KOPT-K1 (cell line): ENCODE measurements around the gene RAP1B.

ENCODE experiments used
- H3K27ac ChIP-seq: fragments of 200-600 bp; sonication (generic); 2 replicates; pipeline ENCODE4 v1.5.1; 2016; ENCODE audit warnings: antibody characterized with exemption, mild to moderate bottlenecking, low read depth, low read length; ENCODE audit not compliant: poor library complexity, severe bottlenecking
- H3K36me3 ChIP-seq: fragments of 200-600 bp; sonication (generic); 2 replicates; pipeline ENCODE4 v1.5.1; 2017; ENCODE audit warnings: antibody characterized with exemption, mild to moderate bottlenecking, low read length, moderate library complexity; ENCODE audit not compliant: insufficient read depth
- H3K9me3 ChIP-seq: fragments of 200-600 bp; sonication (generic); 2 replicates; pipeline ENCODE4 v1.5.1; 2017; ENCODE audit warnings: antibody characterized with exemption, low read length, mild to moderate bottlenecking; ENCODE audit not compliant: insufficient read depth, poor library complexity, severe bottlenecking

The RAP1B gene

DNA sequence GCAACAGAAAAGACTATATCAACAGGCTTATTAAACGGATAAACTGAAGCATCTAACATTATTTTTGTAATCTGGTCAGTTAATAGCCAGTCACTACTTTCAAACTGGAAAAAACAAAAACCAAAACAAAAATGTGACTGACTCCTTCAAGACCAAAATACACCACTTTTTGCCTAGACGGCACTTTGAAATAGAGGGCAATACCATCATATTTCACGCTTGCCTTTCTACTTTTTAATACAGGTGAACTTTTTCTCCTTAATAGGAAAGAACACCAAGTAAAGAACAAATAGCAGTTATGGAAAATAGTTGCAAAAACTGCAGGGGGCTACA, 75.5 kb downstream of the RAP1B start:
- peaks cover 27% of the 10 kb centered on the region for H3K36me3 ChIP-seq
- H3K27ac ChIP-seq: peak overlapping the region; percentile 80
- no peaks in the 10 kb centered on the region for H3K9me3 ChIP-seq

DNA sequence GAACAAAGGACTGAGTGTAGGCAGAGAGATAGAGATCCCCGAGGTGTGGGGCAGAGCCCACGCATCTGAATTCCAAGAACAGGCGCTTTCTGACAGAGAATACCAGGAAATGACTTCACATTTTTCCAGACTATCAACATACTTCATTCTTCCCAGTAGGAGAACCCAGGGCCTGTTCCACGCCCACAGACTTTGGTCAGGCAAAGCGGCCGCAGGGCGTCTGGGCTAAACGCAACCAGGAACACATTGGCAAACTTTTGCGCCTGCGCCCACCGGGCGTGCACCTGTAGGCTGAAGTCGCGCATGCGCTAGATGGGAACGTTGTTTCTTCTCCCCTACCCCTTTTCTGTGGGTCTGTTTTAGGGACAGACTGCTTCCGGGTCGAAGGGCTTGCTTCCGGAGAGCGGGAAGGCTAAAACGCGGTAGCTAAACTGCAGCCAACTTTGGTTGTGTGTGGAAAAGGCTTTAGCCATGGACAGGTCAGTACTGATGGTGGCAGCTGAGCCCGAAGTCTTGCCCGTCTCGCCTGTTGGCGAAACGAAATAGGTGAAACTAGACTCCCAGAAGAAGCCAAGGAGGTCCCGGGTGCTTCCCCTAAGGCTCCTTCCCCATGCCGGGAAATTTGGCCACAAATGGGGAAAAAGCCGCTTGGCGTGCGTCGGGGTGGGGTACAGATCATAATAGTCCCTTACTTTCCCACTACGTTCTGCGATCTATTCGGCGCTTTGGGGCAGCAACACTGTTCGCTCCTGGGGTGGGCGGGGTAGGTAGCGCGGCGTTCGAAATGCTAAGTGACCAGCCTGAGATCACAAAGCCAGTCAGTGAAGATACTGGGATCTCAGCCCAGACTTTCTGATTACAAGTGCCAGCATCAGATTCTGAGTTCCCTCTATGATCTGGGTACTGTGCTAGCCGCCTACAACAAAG, 76.2 kb downstream of the RAP1B start, which contains the start of gene NUP107:
TSS of gene NUP107 (plus strand) at position 384 of the 927 bp plus-strand sequence. CDS start at position 472, 88 bp downstream.
- peak within 1 kb of the TSS; percentile 80 for H3K27ac ChIP-seq
- peaks cover 34% of the 10 kb centered on the region for H3K36me3 ChIP-seq
- H3K9me3 ChIP-seq: no peaks in the 10 kb centered on the region

DNA sequence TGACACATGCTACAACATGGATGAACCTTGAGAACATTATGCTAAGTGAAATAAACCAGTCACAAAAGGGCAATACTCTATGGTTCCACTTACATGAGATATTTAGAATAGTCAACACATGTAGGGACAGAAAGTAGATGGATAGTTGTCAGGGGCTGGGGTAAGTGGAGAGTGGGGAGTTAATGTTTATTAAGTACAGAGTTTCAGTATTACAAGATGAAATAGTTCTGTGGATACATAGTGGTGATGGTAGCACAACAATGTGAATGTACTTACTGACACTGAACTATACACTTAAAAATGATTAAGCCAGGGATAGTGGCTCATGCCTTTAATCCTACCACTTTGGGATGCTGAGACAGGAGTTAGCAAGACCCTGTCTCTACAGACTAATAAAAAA, 84.8 kb downstream of the RAP1B start:
- Histone ChIP-seq H3K36me3 (peaks cover 100% of the 10 kb centered on the region), H3K27ac (no peak overlapping the region), H3K9me3 (no peaks in the 10 kb centered on the region)

DNA sequence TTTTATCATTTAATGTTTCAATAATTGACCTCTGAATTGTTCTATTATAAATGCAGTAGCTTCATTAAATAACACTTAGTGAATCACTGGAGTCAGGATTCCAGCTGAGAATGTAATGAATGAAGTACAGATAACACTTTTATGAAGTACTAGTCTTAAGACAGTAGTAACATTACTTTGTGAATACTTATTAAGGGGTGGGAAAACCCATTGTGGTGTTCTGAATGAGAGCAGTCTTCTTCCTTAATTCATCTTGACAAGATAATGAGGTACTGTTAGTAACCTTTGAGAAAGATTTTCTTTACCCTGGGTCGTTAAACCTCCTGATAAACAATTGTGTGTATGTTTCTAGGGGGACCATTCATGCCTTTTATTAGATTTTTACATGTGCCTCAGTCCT, 88.8 kb downstream of the RAP1B start:
- peaks cover 96% of the 10 kb centered on the region for H3K36me3 ChIP-seq
- H3K27ac ChIP-seq: no peak overlapping the region
- no peaks in the 10 kb centered on the region for H3K9me3 ChIP-seq
